Astrocyte (in vitro differentiated cells and primary cell): Measurements from ENCODE around the gene SLC44A2. TPM values are rescaled to one million over a fixed set of nuclear protein-coding genes. Genes with fewer than 3 reads are reported as not detected.

ENCODE experiments used
- DNase-seq: peaks from one replicate; pipeline ENCODE4 v3.0.0-alpha.2; 2010; ENCODE audit warnings: low read depth
- FAIRE-seq: peaks from 2 replicates; lab custom pipeline; 2011; peaks lifted over from hg19 to GRCh38; lab: Jason Lieb, UNC
- H2AFZ ChIP-seq: 2 replicates; pipeline ENCODE4 v1.6.0; 2012; ENCODE audit warnings: low read depth, low read length, inconsistent platforms
- H3K27ac ChIP-seq: 2 replicates; pipeline ENCODE4 v1.5.1; 2011; ENCODE audit warnings: low read depth, low read length, inconsistent platforms
- H3K27me3 ChIP-seq: 2 replicates; pipeline ENCODE4 v1.6.0; 2011; ENCODE audit warnings: low read length, inconsistent platforms; ENCODE audit not compliant: insufficient read depth
- H3K36me3 ChIP-seq: 2 replicates; pipeline ENCODE4 v1.5.1; 2011; ENCODE audit warnings: low read length, inconsistent platforms; ENCODE audit not compliant: insufficient read depth
- H3K4me1 ChIP-seq: 2 replicates; pipeline ENCODE4 v1.5.1; 2011; ENCODE audit warnings: low read length, inconsistent platforms; ENCODE audit not compliant: insufficient read depth
- H3K4me2 ChIP-seq: 2 replicates; pipeline ENCODE4 v1.6.0; 2012; ENCODE audit warnings: low read length, inconsistent platforms
- H3K4me3 ChIP-seq: 2 replicates; pipeline ENCODE4 v1.5.1; 2011; ENCODE audit warnings: low read depth, mild to moderate bottlenecking, low read length, inconsistent platforms; ENCODE audit not compliant: insufficient read depth
- H3K79me2 ChIP-seq: 2 replicates; pipeline ENCODE4 v1.6.0; 2012; ENCODE audit warnings: mild to moderate bottlenecking, low read length, inconsistent platforms; ENCODE audit not compliant: insufficient read depth
- H3K9ac ChIP-seq: 2 replicates; pipeline ENCODE4 v1.6.0; 2012; ENCODE audit warnings: mild to moderate bottlenecking, low read length, inconsistent platforms
- H3K9me3 ChIP-seq: 2 replicates; pipeline ENCODE4 v1.5.1; 2012; ENCODE audit warnings: low read depth, mild to moderate bottlenecking, low read length, inconsistent platforms; ENCODE audit not compliant: insufficient read depth
- H4K20me1 ChIP-seq: 2 replicates; pipeline ENCODE4 v1.6.0; 2012; ENCODE audit warnings: low read length, inconsistent platforms; ENCODE audit not compliant: insufficient read depth
- H3K27ac Mint-ChIP-seq: one replicate; pipeline ENCODE4 v1.8.0; 2021; ENCODE audit warnings: mild to moderate bottlenecking, mixed read lengths; ENCODE audit not compliant: unreplicated experiment
- H3K27me3 Mint-ChIP-seq: one replicate; pipeline ENCODE4 v1.8.0; 2021; ENCODE audit warnings: low read depth, mixed read lengths; ENCODE audit not compliant: unreplicated experiment
- H3K36me3 Mint-ChIP-seq: one replicate; pipeline ENCODE4 v1.8.0; 2021; ENCODE audit warnings: low read depth, mixed read lengths; ENCODE audit not compliant: unreplicated experiment
- H3K4me1 Mint-ChIP-seq: one replicate; pipeline ENCODE4 v1.8.0; 2021; ENCODE audit warnings: low read depth, mixed read lengths; ENCODE audit not compliant: unreplicated experiment
- H3K4me3 Mint-ChIP-seq: one replicate; pipeline ENCODE4 v1.8.0; 2021; ENCODE audit warnings: mild to moderate bottlenecking, moderate library complexity, mixed read lengths; ENCODE audit not compliant: unreplicated experiment
- H3K9me3 Mint-ChIP-seq: one replicate; pipeline ENCODE4 v1.8.0; 2021; ENCODE audit warnings: mild to moderate bottlenecking, mixed read lengths; ENCODE audit not compliant: unreplicated experiment
- CTCF ChIP-seq: IDR thresholded peaks from 2 replicates; pipeline ENCODE4 v1.5.1; 2011; ENCODE audit warnings: low read depth, mild to moderate bottlenecking, inconsistent platforms, low read length, moderate library complexity; ENCODE audit not compliant: insufficient read depth
- EZH2 ChIP-seq: IDR thresholded peaks from 2 replicates; pipeline ENCODE4 v1.6.1; 2012; ENCODE audit warnings: mild to moderate bottlenecking, low read length, inconsistent platforms; ENCODE audit not compliant: insufficient read depth
- total RNA-seq: library from RNA; stranded (reverse); gene quantifications from 2 replicates; pipeline ENCODE4 v1.2.1, GENCODE V29; 2021

The SLC44A2 gene
- total RNA-seq, 1 donor from 2014 or later, result 91.6 TPM

- Histone ChIP-seq H2AFZ (no peak overlapping the region), H3K4me2 (no peak overlapping the region), H3K9me3 (no peaks in the 10 kb centered on the region), H3K79me2 (peaks cover 81% of the 10 kb centered on the region), H3K4me3 (no peak overlapping the region), H3K27me3 (no peaks in the 10 kb centered on the region), H3K4me1 (no peaks in the 10 kb centered on the region), H4K20me1 (peaks cover 97% of the 10 kb centered on the region), H3K36me3 (peaks cover 73% of the 10 kb centered on the region), H3K9ac (no peak overlapping the region), H3K27ac (no peak overlapping the region)
- TF ChIP-seq CTCF, result no peak
- TF ChIP-seq EZH2, result no peak
- Mint-ChIP-seq H3K4me3 (no peak overlapping the region), H3K27me3 (no peaks in the 10 kb centered on the region), H3K36me3 (peaks cover 15% of the 10 kb centered on the region), H3K27ac (peak overlapping the region; percentile 77), H3K9me3 (no peaks in the 10 kb centered on the region), H3K4me1 (no peaks in the 10 kb centered on the region)
- DNase-seq, result no peak
- FAIRE-seq, result no peak
These were observed 55.3 kb downstream of the SLC44A2 start for GRCh38 chr19:10680545-10681135.

GRCh38 chr19:10681658-10682057, 56.3 kb downstream of the SLC44A2 start:
- H3K9ac ChIP-seq, result no peak overlapping the region
- Mint-ChIP-seq H3K27me3 (no peaks in the 10 kb centered on the region), H3K36me3 (peaks cover 15% of the 10 kb centered on the region), H3K9me3 (no peaks in the 10 kb centered on the region), H3K27ac (peak overlapping the region; percentile 23), H3K4me3 (no peak overlapping the region), H3K4me1 (no peaks in the 10 kb centered on the region)
- no peak for FAIRE-seq
- no peak for DNase-seq
- TF ChIP-seq CTCF (no peak), EZH2 (no peak)
- peaks cover 8% of the 10 kb centered on the region for H3K4me1 ChIP-seq
- no peaks in the 10 kb centered on the region for H3K27me3 ChIP-seq
- H4K20me1 ChIP-seq, result peaks cover 99% of the 10 kb centered on the region
- H3K36me3 ChIP-seq, result peaks cover 73% of the 10 kb centered on the region
- H3K79me2 ChIP-seq, result peaks cover 79% of the 10 kb centered on the region
- H3K4me2 ChIP-seq, result no peak overlapping the region
- no peak overlapping the region for H3K4me3 ChIP-seq
- H2AFZ ChIP-seq, result no peak overlapping the region
- no peak overlapping the region for H3K27ac ChIP-seq
- no peaks in the 10 kb centered on the region for H3K9me3 ChIP-seq

GRCh38 chr19:10682397-10683063, 57.2 kb downstream of the SLC44A2 start:
- H3K79me2 ChIP-seq, result peaks cover 78% of the 10 kb centered on the region
- H3K27ac ChIP-seq, result no peak overlapping the region
- no peaks in the 10 kb centered on the region for H3K27me3 Mint-ChIP-seq
- peaks cover 12% of the 10 kb centered on the region for H3K4me1 ChIP-seq
- no peak overlapping the region for H3K27ac Mint-ChIP-seq
- H3K36me3 Mint-ChIP-seq, result peaks cover 17% of the 10 kb centered on the region
- peaks cover 98% of the 10 kb centered on the region for H4K20me1 ChIP-seq
- FAIRE-seq, result no peak
- H3K9me3 Mint-ChIP-seq, result no peaks in the 10 kb centered on the region
- no peak overlapping the region for H2AFZ ChIP-seq
- H3K9me3 ChIP-seq, result no peaks in the 10 kb centered on the region
- no peaks in the 10 kb centered on the region for H3K27me3 ChIP-seq
- H3K9ac ChIP-seq, result no peak overlapping the region
- H3K36me3 ChIP-seq, result peaks cover 65% of the 10 kb centered on the region
- H3K4me1 Mint-ChIP-seq, result no peaks in the 10 kb centered on the region
- DNase-seq, result no peak
- H3K4me3 Mint-ChIP-seq, result no peak overlapping the region
- TF ChIP-seq EZH2 (no peak), CTCF (no peak)
- no peak overlapping the region for H3K4me2 ChIP-seq
- H3K4me3 ChIP-seq, result no peak overlapping the region
